ENCODE data around the gene EPHA7.

Gene EPHA7

GRCh38 chr6:93319304-93319703, 100.1 kb downstream of the EPHA7 start:
- DNase-seq, result no peak

GRCh38 chr6:93318121-93318520, 101.2 kb downstream of the EPHA7 start:
- DNase-seq, result no peak

GRCh38 chr6:93317592-93317991, 101.8 kb downstream of the EPHA7 start:
- no peak for DNase-seq

GRCh38 chr6:93307505-93308409, 111.6 kb downstream of the EPHA7 start:
- DNase-seq, result no peak

DNA sequence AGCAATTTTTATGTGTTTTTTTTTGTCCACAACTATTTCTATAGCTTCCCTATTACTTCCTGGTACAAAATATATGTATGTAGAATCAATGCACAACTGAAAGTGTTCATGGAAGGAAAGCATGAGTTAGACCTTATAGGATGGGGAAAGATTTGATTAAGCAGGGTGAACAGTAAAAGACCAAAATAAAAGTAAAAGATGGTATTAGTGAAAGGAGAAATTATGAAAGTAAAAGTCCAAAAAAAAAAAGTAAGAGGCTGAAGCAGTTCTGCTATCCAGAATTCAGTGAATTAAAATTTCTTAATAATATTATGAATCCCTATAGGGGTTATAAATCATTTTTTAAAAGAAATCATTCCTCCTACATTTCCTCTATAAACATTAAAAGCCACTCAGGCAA, 114.3 kb downstream of the EPHA7 start:
- DNase-seq, result no peak

- no peak for DNase-seq
Measured at GRCh38 chr6:93304505-93304904, 114.9 kb downstream of the EPHA7 start.

- no peak for DNase-seq
Measured at GRCh38 chr6:93300661-93301060, 118.7 kb downstream of the EPHA7 start.

GRCh38 chr6:93299622-93300021, 119.7 kb downstream of the EPHA7 start:
- DNase-seq, result no peak

GRCh38 chr6:93295631-93296030, 123.7 kb downstream of the EPHA7 start:
- DNase-seq, result no peak

- DNase-seq, result no peak
Measured at GRCh38 chr6:93294879-93295278, 124.5 kb downstream of the EPHA7 start.

DNA sequence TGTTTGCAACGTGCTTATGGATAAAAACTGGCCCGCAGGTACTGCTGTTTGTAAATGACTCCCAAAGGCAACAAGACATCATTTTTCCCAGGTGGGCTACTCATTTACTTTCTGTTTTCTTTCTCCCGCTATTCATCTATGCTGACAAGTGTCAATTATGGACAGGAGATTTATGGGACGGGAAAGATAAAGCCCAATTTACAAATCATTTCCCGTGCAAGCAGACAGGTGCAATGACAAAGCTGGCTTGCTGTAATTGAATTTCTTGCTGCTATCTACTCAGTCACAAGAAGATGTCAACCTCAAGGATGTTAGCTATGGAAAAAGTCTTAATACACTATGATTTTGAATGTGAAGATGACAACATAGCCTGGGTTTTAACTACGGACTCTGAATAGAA, 125.5 kb downstream of the EPHA7 start:
- DNase-seq, result no peak

DNA sequence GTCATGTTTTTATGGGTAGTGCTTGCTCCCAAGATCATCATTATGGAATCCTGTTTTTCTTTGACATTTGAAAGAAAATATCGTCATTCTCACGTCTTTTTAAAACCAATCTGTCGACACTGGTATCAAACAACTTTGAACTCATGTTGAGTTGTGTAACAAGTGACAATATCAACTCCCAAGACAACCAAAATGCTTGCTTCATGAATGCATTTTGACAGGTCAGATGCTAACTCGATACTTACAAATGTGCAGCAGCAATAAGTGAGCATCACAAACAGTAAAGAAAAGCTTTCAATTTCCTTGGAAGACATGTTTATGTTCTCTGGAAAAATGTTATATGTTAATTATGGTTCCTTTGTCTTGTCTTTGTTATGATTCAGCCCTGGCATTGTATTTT, 125.9 kb downstream of the EPHA7 start:
- DNase-seq, result no peak

GRCh38 chr6:93282521-93283031, 136.8 kb downstream of the EPHA7 start:
- no peak for DNase-seq

DNA sequence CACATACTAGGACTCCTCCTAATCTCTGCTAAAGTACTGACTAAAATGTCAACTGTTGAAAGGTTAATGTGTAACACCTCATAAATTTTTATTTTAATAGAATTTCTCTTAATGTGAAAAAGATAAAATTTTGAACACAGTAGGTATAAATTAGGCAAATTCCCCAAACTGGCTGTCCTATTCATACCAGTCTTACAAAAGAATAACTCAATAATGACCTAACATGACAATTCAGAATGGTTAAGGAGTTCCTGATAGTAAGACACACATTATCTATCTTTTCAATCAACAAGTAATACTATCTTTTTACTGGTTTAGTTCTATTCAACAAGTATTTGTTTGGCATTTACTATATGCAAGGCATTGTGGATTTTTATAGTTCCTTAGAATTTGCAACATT, 141.1 kb downstream of the EPHA7 start:
- DNase-seq, result no peak

DNA sequence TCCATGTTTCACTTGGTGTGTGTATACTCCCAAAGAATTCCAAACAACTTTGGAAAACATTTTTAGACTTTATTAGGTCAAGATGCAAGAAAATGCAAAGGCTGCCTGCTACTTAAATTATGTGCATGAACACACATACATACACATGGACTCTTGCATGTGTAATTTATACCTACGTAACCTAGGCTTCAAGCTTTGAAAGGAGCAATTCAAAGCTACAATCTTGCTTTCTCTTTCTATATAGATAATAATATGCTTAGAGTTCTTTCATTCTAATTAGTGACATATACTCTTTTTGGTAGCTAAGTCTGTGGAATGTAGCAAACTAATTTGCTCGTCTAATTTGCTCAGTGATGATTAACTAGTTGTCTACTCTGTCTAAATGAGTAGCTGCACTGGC, 146.5 kb downstream of the EPHA7 start:
- DNase-seq, result no peak

DNA sequence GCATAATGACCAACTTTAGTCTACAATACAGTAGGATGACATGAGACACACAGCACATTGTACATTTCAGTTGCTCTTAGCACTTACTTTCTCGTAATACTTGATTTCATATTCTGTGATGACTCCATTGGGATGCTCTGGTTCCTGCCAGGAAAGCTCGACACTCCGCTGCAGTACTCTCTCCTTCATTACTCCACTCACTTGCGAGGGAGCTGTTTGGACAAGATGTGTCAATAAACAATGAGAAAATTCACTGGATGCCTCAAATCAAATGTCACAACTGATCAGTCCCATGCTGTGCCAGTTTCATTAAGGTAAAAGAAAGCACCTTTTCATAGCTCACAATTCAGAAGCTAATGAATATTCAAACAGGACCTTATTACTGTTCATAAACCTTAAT, 147.1 kb downstream of the EPHA7 start:
- no peak for DNase-seq

GRCh38 chr6:93266116-93266817, 153.1 kb downstream of the EPHA7 start:
- no peak for DNase-seq

- DNase-seq, result no peak
Measured at GRCh38 chr6:93260881-93261280, 158.5 kb downstream of the EPHA7 start.

GRCh38 chr6:93259332-93259731, 160.0 kb downstream of the EPHA7 start:
- DNase-seq, result no peak

DNA sequence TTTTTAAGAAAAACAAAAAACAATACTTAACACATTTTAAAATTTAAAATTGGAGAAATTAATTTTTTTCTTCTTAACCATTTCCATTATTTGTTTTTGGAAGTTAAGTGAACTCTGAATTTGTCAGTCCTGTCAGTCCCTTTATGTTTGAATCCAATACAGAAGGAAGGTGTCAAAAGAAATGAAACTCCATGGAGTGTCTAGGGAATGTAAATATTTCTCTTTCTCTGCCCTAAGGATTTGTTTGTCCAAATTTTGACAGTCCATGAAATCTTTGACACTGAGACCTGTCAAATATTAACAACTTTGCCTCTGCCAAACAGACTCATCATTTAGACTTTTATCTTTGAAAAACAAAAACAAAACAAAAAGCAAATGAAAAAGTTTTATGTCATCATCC, 166.4 kb downstream of the EPHA7 start:
- DNase-seq, result no peak

GRCh38 chr6:93248631-93249030, 170.7 kb downstream of the EPHA7 start:
- no peak for DNase-seq

DNA sequence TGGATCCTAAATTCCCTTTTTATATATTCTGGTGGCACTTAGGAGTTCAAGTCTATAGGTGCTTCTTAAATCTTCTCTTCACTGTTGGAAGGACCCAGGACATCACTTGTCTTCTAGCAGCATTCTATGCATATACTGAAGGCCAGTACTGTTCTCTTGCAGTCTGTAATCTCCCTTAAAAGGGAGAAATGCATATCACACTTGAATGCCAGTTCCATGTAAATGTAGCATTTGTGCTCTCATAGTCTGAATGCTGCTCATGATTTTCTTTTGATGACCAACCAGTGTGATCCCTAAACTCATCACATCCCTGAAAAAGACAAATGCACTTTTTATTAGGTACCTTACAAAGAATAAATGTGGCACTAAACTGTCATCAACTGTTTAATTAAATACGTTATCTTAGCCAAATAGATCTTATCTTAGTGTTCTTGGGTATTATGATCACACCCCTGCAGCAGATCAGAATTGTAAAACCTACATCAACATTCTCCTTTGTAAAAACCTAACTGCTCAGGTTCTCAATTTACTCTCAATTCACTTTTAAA, 176.1 kb downstream of the EPHA7 start:
- no peak for DNase-seq

DNA sequence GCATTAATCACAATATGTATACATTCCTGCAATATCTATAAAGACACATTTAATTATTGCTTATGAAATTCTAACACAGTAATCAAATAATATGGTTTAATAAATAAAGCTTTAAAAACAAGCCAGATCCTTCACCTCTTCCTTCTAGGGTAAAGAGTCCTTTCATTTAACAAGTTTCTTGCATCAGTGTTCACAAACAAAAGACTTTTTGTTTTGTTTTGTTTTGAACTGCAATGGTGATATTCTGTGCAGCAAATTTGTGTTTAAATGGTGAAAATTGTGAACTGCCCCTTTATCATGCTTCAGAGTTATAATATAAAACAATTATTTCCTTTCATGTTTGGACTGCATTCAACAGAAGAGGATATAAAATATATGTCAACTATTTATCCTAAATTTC, 177.3 kb downstream of the EPHA7 start:
- DNase-seq, result no peak

DNA sequence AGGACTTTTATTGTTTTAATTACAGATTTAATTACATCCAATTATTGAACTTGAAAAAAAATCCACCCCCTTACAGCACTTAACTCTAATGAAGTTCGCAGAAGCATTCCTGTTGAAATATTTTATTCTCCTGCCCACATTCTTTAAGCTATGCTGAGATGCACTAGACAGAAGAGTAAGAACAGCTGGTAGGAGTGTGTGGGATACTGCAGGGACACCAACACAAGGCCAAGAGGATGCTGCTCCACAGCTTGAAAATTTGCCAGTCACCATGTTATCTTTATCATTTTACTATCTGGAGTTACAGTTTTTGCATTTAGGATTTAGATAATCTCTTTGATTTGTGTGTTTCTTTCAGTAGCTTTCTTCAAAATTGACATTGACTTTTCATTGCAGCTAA, 180.7 kb downstream of the EPHA7 start:
- DNase-seq, result no peak

Measured in CD4-positive, alpha-beta T cell treated with Interleukin-12 subunit alpha and Interleukin-12 subunit beta, for 1 hour (primary cell).